ENCODE measurements around the gene PEX11A. TPM values are rescaled to one million over a fixed set of nuclear protein-coding genes. Genes with fewer than 3 reads are reported as not detected.

The PEX11A gene
- total and polyA plus RNA-seq, 2 of the 8 experiments (the other 6 are each of a cell fraction or from before 2014, with no cell fraction given), result 2.9 to 3.0 TPM

DNA sequence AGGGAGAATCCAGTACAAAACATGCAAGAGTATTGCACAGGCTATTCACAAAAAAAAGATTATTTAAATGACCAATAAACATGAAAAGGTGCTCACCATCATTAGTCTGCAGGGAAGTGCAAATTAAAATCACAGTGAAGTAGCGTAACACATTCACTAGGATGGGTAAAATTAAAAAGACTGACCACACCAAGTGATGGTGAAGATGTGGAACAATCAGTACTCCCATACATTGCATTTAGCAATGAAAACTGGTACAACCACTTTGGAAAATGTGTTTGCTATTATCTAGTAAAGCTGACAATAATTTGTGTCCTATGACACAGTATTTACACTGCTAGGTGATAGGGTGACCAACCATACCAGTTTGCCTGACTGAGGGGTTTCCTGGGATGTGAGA lies 34.1 kb upstream of the PEX11A start (continued):
- TF ChIP-seq CTBP2 (IDR thresholded peaks at IDR 0.05; ENCODE audit: borderline replicate concordance, insufficient read depth, insufficient read length, low read length) (no peak), RXRA (IDR thresholded peaks at IDR 0.05; ENCODE audit: insufficient read depth, low read depth, low read length) (no peak)
- TF ChIP-seq, protein P1, sequence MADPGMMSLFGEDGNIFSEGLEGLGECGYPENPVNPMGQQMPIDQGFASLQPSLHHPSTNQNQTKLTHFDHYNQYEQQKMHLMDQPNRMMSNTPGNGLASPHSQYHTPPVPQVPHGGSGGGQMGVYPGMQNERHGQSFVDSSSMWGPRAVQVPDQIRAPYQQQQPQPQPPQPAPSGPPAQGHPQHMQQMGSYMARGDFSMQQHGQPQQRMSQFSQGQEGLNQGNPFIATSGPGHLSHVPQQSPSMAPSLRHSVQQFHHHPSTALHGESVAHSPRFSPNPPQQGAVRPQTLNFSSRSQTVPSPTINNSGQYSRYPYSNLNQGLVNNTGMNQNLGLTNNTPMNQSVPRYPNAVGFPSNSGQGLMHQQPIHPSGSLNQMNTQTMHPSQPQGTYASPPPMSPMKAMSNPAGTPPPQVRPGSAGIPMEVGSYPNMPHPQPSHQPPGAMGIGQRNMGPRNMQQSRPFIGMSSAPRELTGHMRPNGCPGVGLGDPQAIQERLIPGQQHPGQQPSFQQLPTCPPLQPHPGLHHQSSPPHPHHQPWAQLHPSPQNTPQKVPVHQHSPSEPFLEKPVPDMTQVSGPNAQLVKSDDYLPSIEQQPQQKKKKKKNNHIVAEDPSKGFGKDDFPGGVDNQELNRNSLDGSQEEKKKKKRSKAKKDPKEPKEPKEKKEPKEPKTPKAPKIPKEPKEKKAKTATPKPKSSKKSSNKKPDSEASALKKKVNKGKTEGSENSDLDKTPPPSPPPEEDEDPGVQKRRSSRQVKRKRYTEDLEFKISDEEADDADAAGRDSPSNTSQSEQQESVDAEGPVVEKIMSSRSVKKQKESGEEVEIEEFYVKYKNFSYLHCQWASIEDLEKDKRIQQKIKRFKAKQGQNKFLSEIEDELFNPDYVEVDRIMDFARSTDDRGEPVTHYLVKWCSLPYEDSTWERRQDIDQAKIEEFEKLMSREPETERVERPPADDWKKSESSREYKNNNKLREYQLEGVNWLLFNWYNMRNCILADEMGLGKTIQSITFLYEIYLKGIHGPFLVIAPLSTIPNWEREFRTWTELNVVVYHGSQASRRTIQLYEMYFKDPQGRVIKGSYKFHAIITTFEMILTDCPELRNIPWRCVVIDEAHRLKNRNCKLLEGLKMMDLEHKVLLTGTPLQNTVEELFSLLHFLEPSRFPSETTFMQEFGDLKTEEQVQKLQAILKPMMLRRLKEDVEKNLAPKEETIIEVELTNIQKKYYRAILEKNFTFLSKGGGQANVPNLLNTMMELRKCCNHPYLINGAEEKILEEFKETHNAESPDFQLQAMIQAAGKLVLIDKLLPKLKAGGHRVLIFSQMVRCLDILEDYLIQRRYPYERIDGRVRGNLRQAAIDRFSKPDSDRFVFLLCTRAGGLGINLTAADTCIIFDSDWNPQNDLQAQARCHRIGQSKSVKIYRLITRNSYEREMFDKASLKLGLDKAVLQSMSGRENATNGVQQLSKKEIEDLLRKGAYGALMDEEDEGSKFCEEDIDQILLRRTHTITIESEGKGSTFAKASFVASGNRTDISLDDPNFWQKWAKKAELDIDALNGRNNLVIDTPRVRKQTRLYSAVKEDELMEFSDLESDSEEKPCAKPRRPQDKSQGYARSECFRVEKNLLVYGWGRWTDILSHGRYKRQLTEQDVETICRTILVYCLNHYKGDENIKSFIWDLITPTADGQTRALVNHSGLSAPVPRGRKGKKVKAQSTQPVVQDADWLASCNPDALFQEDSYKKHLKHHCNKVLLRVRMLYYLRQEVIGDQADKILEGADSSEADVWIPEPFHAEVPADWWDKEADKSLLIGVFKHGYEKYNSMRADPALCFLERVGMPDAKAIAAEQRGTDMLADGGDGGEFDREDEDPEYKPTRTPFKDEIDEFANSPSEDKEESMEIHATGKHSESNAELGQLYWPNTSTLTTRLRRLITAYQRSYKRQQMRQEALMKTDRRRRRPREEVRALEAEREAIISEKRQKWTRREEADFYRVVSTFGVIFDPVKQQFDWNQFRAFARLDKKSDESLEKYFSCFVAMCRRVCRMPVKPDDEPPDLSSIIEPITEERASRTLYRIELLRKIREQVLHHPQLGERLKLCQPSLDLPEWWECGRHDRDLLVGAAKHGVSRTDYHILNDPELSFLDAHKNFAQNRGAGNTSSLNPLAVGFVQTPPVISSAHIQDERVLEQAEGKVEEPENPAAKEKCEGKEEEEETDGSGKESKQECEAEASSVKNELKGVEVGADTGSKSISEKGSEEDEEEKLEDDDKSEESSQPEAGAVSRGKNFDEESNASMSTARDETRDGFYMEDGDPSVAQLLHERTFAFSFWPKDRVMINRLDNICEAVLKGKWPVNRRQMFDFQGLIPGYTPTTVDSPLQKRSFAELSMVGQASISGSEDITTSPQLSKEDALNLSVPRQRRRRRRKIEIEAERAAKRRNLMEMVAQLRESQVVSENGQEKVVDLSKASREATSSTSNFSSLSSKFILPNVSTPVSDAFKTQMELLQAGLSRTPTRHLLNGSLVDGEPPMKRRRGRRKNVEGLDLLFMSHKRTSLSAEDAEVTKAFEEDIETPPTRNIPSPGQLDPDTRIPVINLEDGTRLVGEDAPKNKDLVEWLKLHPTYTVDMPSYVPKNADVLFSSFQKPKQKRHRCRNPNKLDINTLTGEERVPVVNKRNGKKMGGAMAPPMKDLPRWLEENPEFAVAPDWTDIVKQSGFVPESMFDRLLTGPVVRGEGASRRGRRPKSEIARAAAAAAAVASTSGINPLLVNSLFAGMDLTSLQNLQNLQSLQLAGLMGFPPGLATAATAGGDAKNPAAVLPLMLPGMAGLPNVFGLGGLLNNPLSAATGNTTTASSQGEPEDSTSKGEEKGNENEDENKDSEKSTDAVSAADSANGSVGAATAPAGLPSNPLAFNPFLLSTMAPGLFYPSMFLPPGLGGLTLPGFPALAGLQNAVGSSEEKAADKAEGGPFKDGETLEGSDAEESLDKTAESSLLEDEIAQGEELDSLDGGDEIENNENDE (IDR thresholded peaks at IDR 0.05; ENCODE audit: insufficient replicate concordance, low read length), result no peak
